DMS79 treated with DMSO at 0.1 percent for 48 hours (cell line): ENCODE measurements around the gene WNT1.
A peak's percentile ranks its signal among the peaks of the same experiment; 100 is the strongest.

Experiments used
- DNase-seq: peaks from one replicate; lab custom pipeline; 2025; lab: John Stamatoyannopoulos, UW

The WNT1 gene

GRCh38 chr12:48980953-48981756 lies 3.0 kb downstream of the WNT1 start:
- DNase-seq = no peak

DNA sequence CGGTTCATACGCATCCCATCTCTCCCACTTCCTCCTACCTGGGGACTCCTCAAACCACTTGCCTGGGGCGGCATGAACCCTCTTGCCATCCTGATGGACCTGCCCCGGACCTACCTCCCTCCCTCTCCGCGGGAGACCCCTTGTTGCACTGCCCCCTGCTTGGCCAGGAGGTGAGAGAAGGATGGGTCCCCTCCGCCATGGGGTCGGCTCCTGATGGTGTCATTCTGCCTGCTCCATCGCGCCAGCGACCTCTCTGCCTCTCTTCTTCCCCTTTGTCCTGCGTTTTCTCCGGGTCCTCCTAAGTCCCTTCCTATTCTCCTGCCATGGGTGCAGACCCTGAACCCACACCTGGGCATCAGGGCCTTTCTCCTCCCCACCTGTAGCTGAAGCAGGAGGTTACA lies 3.6 kb downstream of the WNT1 start:
- no peak for DNase-seq

DNA sequence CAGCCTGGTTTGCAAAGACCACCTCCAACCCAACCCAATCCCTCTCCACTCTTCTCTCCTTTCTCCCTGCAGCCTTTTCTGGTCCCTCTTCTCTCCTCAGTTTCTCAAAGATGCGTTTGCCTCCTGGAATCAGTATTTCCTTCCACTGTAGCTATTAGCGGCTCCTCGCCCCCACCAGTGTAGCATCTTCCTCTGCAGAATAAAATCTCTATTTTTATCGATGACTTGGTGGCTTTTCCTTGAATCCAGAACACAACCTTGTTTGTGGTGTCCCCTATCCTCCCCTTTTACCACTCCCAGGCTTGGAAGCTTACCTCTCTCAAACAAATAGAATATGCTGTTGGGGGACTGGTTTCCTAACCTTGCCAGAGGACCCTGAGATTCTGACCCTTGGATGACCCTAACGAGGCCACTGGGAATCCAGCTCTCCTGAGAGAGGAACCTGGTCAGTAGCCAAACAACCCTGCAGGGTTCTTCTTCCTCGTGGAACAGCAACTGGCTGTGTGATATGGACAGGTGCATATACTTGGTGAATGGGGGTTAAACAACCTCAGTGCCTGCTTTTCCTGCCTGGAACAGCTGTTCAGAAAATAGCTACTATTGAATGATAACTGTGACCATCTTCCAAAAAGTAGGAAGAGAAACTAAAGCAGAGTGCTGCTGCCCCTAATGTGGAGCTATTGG lies 4.4 kb downstream of the WNT1 start:
- no peak for DNase-seq

DNA sequence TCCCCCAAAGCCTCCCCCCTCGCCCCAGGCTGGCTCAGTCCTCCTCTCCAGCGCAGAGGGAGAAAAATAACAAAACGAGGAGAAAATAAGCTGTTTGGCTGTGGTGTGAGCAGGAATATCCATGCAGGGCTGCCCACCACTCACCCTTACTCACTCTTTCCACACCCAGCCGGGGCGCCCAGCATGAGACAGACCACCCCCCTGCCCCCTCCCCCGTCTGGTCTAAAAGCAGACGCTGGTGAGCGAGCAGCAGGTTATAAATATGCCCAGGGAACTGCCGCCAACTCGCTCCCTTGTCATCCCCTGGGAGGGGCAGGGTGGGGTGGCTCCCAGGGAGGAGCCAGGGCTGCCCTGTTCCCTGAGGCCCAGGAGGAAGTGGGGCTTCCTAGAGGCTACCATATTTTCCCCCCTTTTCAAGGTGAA lies 7.4 kb downstream of the WNT1 start:
- no peak for DNase-seq

DNA sequence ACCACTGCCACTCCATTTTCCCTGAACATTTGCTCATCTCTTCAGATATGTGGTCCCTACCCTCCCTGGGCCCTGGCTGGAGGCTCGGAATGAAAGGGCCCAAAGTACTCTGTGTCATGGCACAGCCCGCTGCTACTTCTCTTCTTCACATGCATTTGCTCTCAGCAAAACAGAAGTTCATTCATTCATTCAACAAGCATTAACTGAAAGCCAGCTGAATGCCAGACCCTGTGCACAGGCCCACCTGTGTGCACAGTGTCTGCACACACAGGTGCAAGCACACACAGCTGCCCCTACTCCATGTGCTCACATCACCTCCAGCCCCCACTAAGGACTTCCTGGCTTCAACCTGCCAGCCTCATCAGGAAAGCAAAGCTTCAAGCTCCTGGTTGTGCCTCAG lies 7.8 kb downstream of the WNT1 start:
- DNase-seq = no peak

GRCh38 chr12:48986720-48987291 lies 8.7 kb downstream of the WNT1 start:
- no peak for DNase-seq

- DNase-seq = no peak
Measured at GRCh38 chr12:48988030-48988649, 10.0 kb downstream of the WNT1 start.

DNA sequence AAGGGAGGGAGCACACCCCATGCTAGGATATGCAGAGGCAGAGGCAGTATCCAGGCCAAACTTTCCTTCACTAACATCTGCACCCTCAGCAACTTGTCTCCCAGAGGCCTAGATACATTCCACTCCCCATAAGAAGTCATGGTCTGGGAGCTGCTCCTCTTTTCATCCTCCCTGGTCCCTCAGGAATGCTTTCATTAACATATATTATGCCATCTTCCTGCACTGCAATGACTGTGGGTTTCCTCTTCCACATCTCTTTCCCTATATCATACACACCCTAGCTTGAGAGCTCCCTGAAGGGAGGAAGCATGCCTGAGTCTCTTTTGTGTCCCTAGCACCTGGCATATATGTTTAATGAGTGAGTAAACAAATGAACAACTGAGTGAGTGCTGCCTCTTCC lies 12.4 kb downstream of the WNT1 start:
- no peak for DNase-seq

GRCh38 chr12:48991247-48992050 lies 13.3 kb downstream of the WNT1 start:
- DNase-seq = no peak

GRCh38 chr12:48993787-48994186 lies 15.7 kb downstream of the WNT1 start:
- DNase-seq = no peak

GRCh38 chr12:48994224-48995085 lies 16.3 kb downstream of the WNT1 start:
- DNase-seq = no peak

DNA sequence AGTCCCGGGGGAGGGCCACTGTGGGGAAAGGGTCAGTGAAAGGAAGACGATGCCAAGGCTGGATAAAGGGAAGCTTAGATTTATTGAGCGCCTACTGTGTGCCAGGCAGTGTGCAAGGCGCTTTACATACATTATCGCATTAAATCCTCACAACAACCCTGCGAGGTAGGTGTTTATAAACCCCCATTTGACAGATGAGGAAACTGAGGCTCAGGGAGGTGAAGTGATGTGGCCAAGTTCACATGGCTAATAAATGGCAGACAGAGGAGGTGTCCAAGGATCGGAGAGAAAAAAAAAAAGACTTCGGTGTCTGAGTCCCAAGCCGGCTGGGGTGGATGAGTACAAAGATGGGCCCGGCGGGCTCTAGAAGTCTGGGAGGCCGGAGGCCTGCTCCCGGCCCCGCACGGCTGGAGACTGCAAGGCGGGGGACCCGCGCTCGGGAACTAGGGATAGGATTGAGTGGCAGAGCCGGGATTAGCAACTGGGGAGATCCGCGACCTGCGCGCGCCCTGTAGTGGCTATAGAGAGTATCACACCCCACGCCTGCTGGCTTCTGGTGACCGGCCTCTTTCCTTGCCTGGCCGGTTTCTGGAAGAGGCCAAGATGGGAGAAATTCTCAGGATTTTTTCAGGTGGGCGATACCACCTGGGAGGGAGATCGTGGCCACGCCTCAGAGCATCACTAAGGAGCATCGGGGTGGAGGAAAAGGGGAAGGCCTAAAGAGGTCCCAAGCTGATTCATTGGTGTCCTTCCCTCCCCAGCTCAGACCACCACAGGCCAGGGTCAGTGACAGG lies 17.2 kb downstream of the WNT1 start:
- peak; percentile 80 for DNase-seq

DNA sequence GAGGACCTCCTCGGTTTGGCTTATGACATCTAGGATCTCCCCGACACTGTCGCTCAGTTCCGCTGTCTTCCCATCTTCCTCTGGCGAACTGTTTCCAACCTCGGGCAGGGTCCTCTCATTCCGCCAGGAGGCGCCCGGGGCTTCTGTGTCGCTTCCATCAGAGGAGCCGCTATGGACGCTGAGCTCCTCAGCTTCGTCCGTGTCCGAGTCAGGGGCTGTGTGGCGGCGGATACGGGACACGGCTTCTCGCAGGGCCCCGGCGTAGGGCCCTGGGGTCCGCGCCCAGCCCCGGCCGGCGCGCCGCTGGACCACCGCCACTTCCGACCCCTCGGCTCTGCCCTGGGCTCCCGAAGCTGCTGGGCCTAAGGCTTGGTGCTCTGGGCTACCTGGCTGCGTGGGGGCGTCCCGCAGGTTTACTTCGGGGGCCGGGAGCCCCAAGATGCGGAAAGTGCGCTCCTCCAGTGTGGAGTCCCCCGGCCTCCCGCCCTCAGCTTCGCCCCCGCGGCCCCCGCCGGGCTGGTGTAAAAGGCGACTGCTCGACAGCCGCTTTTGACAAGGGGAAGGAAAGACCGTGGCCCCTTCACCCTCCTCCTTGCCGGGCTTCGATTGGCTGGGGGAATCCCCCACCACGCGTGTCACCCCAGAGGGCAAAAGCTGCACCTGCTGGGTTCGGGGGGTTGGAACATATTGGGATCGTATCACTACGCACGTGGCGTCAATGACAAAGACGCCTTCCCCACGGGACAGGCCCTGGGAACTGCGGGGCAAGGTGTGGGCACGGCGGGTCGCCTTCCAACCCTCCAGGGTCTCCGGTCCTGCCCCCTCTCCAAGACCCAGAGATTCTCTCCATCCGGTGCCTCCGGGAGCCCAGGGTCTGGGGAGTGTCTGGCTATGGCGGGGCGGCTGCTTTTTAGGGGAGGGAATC lies 18.9 kb downstream of the WNT1 start:
- DNase-seq = peak; percentile 18

GRCh38 chr12:48997719-48998496 lies 19.8 kb downstream of the WNT1 start:
- peak; percentile 43 for DNase-seq

DNA sequence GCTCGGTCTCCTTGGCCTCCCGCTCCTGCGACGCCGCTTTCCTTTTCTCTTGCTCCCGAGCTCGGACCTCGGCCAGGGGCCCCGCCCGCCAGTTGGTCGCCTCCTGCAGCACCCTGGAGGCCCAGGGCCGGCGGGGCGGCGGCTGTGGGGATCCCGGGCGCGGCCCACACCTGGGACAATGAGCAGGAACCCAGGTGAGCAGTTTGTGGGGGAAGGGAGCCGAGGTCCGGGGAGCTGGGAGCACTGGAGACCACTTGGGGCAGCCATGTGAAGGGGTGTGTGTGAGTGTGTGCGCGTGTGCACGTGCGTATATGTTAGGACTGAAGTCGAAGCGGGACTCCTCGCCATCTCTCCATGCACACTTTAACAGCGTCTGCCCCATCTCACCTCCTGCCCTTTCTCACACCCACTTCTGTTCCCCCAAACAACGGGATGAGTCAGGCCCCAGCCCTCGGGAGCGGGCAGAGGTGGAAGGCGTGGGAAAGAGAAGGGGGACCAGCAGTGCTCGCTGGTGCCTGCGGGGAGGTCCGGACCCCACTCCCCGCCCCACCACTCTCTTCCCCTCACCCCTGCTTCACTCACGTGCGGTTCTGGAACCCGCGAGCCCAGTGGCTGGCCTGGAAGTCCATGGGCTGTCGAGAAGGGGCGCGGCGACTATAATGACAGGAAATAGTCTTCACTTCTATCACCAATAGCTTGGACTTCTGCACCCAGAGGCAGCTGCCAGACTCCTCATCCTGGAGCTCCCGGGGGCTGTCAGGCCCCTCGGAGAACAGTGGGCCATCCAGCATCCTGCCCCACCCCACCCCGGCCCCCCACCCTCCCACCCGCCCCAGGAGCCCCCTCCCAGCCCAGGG lies 20.6 kb downstream of the WNT1 start:
- no peak for DNase-seq

- DNase-seq = peak; percentile 45
Measured at GRCh38 chr12:48999371-49000131, 21.4 kb downstream of the WNT1 start, which contains the start of gene DDN. TSS of gene DDN (minus strand) at chr12:48999375. CDS start at chr12:48999287, 88 bp downstream.
